CD4-positive, alpha-beta T cell (primary cell): ENCODE results near the gene NLGN1. TPM values are rescaled to one million over a fixed set of nuclear protein-coding genes. Genes with fewer than 3 reads are reported as not detected.

Experiments
- ATAC-seq: fragments of 200-7000 bp; cut with Tn5 transposase; one replicate; pipeline ENCODE4 v1.10.0; 2022; ENCODE audit warnings: mild to moderate bottlenecking; ENCODE audit not compliant: poor library complexity
- CTCF ChIA-PET: fragments of 350-600 bp; sonication (Branson Sonifier 250); formaldehyde crosslinking; loops from one replicate; lab custom pipeline; 2021; ENCODE audit warnings: antibody characterized with exemption, inconsistent platforms; lab: Charles Lee
- POLR2A ChIA-PET: fragments of 350-600 bp; sonication (Branson Sonifier 250); formaldehyde crosslinking; loops from one replicate; lab custom pipeline; 2021; ENCODE audit warnings: antibody characterized with exemption, inconsistent platforms; lab: Charles Lee
- DNase-seq, 14 experiments: peaks; one replicate each; pipeline ENCODE4 v3.0.0-alpha.2; 2013 to 2020; ENCODE audit warnings: mixed read lengths in 2 of 14
- H3K27ac ChIP-seq, 2 donors: one replicate each; pipeline versions ENCODE4 v1.5.1 to v1.7.0; 2013; ENCODE audit warnings: low read length in 2 of 2, low read depth in 1 of 2, mild to moderate bottlenecking in 1 of 2
- H3K27me3 ChIP-seq, 2 experiments: 1 replicate in 1 of 2; 2 replicates in 1 of 2; pipeline versions ENCODE4 v1.6.1 to v1.7.0; 2013; ENCODE audit warnings: low read length in 2 of 2, control low read depth in 1 of 2, mild to moderate bottlenecking in 1 of 2, moderate library complexity in 1 of 2; ENCODE audit not compliant: insufficient read depth in 2 of 2, control insufficient read depth in 1 of 2
- H3K36me3 ChIP-seq: one replicate; pipeline ENCODE4 v1.6.1; 2013; ENCODE audit warnings: low read length, control low read depth; ENCODE audit not compliant: insufficient read depth
- H3K4me1 ChIP-seq: one replicate; pipeline ENCODE4 v1.6.1; 2013; ENCODE audit warnings: low read length, control low read depth; ENCODE audit not compliant: insufficient read depth
- H3K4me3 ChIP-seq: one replicate; pipeline ENCODE4 v1.5.1; 2013; ENCODE audit warnings: mild to moderate bottlenecking, low read length, moderate library complexity
- H3K9me3 ChIP-seq, 2 experiments: 1 replicate in 1 of 2; 2 replicates in 1 of 2; pipeline versions ENCODE4 v1.6.1 to v1.7.0; 2013; ENCODE audit warnings: low read length in 2 of 2, mild to moderate bottlenecking in 2 of 2, control low read depth in 1 of 2, moderate library complexity in 1 of 2; ENCODE audit not compliant: control insufficient read depth in 1 of 2, insufficient read depth in 1 of 2
- H3K27ac Mint-ChIP-seq: one replicate; pipeline ENCODE4 v1.8.0; 2020; ENCODE audit warnings: mixed read lengths
- H3K27me3 Mint-ChIP-seq: one replicate; pipeline ENCODE4 v1.8.0; 2021; ENCODE audit warnings: mixed read lengths
- H3K36me3 Mint-ChIP-seq: one replicate; pipeline ENCODE4 v1.8.0; 2021; ENCODE audit warnings: low read depth, mixed read lengths
- H3K4me1 Mint-ChIP-seq: one replicate; pipeline ENCODE4 v1.8.0; 2021; ENCODE audit warnings: low read depth, mixed read lengths
- H3K4me3 Mint-ChIP-seq: one replicate; pipeline ENCODE4 v1.8.0; 2020; ENCODE audit warnings: mild to moderate bottlenecking, mixed read lengths
- H3K9me3 Mint-ChIP-seq: one replicate; pipeline ENCODE4 v1.8.0; 2020; ENCODE audit warnings: mixed read lengths
- intact Hi-C, 2 experiments: fragments of 100-400 bp; cut with DNase I in 1 of 2; cut with micrococcal nuclease in 1 of 2; formaldehyde crosslinking; loops; one replicate each; pipeline versions ENCODE4 v1.15.1 to v1.9.0; 2023 to 2025; cut with DNase I, micrococcal nuclease
- total RNA-seq, 174 experiments: library from RNA in 2 of 174; stranded (reverse) in 2 of 174; gene quantifications; one replicate each; pipeline ENCODE4 v1.2.3 and lab custom pipeline; 2021 to 2026
- TF ChIP-seq, protein P1 (sequence below): fragments of 200-600 bp; IDR thresholded peaks from one replicate; pipeline ENCODE4 v1.8.0; 2022; ENCODE audit warnings: antibody characterized with exemption, mild to moderate bottlenecking

The NLGN1 gene
- total RNA-seq, 2 experiments from 2014 or later = not detected

- Mint-ChIP-seq H3K9me3 (no peaks in the 10 kb centered on the region), H3K36me3 (no peaks in the 10 kb centered on the region), H3K4me1 (no peaks in the 10 kb centered on the region), H3K27ac (no peak overlapping the region), H3K4me3 (no peak overlapping the region), H3K27me3 (no peaks in the 10 kb centered on the region)
- Histone ChIP-seq H3K4me3 (no peak overlapping the region), H3K4me1 (no peaks in the 10 kb centered on the region), H3K27me3 (no peaks in the 10 kb centered on the region), H3K36me3 (no peaks in the 10 kb centered on the region), H3K27ac (no peak overlapping the region), H3K9me3 (no peaks in the 10 kb centered on the region)
- ChIA-PET CTCF (no interaction called here), POLR2A (no interaction called here)
- intact Hi-C loops = no loop called here
- ATAC-seq (no peak), DNase-seq (no peak)
- TF ChIP-seq, protein P1, sequence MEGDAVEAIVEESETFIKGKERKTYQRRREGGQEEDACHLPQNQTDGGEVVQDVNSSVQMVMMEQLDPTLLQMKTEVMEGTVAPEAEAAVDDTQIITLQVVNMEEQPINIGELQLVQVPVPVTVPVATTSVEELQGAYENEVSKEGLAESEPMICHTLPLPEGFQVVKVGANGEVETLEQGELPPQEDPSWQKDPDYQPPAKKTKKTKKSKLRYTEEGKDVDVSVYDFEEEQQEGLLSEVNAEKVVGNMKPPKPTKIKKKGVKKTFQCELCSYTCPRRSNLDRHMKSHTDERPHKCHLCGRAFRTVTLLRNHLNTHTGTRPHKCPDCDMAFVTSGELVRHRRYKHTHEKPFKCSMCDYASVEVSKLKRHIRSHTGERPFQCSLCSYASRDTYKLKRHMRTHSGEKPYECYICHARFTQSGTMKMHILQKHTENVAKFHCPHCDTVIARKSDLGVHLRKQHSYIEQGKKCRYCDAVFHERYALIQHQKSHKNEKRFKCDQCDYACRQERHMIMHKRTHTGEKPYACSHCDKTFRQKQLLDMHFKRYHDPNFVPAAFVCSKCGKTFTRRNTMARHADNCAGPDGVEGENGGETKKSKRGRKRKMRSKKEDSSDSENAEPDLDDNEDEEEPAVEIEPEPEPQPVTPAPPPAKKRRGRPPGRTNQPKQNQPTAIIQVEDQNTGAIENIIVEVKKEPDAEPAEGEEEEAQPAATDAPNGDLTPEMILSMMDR = no peak
Measured at GRCh38 chr3:173770796-173771573, 373.4 kb downstream of the NLGN1 start.

GRCh38 chr3:173773800-173774199, 376.3 kb downstream of the NLGN1 start:
- H3K4me1 Mint-ChIP-seq = no peaks in the 10 kb centered on the region
- ATAC-seq = no peak
- no peaks in the 10 kb centered on the region for H3K4me1 ChIP-seq
- no peak overlapping the region for H3K4me3 Mint-ChIP-seq
- no peaks in the 10 kb centered on the region for H3K9me3 ChIP-seq
- intact Hi-C loops = no loop called here
- ChIA-PET POLR2A (no interaction called here), CTCF (no interaction called here)
- no peak overlapping the region for H3K27ac Mint-ChIP-seq
- no peaks in the 10 kb centered on the region for H3K27me3 Mint-ChIP-seq
- H3K27ac ChIP-seq = no peak overlapping the region
- H3K4me3 ChIP-seq = no peak overlapping the region
- no peaks in the 10 kb centered on the region for H3K27me3 ChIP-seq
- no peak for DNase-seq
- TF ChIP-seq, protein P1 = no peak
- no peaks in the 10 kb centered on the region for H3K9me3 Mint-ChIP-seq
- no peaks in the 10 kb centered on the region for H3K36me3 ChIP-seq
- no peaks in the 10 kb centered on the region for H3K36me3 Mint-ChIP-seq

DNA sequence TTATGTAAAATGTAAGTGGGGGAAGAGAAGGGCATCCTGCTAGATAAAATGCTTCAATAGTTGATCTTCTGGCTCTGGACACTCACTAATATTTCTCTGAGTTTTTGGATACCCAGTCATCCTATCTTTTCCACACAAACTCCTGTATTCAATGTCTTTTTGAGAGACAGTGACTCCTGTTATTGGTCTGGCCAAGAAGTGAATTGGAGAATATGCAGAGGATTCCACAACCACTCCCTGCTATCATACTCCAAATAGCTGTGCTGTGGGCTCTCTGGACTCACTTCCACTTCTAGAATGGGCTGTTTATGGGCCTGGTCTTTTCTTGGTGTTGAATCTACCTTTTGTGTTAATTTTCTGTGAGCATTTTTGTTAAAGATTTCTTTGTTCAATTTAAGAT, 376.8 kb downstream of the NLGN1 start:
- no peaks in the 10 kb centered on the region for H3K27me3 ChIP-seq
- DNase-seq (no peak), ATAC-seq (no peak)
- no peaks in the 10 kb centered on the region for H3K9me3 ChIP-seq
- no peaks in the 10 kb centered on the region for H3K36me3 ChIP-seq
- no peak overlapping the region for H3K27ac ChIP-seq
- Mint-ChIP-seq H3K4me1 (no peaks in the 10 kb centered on the region), H3K27me3 (no peaks in the 10 kb centered on the region), H3K4me3 (no peak overlapping the region), H3K27ac (no peak overlapping the region), H3K36me3 (no peaks in the 10 kb centered on the region), H3K9me3 (no peaks in the 10 kb centered on the region)
- intact Hi-C loops = no loop called here
- H3K4me3 ChIP-seq = no peak overlapping the region
- POLR2A ChIA-PET = no interaction called here
- H3K4me1 ChIP-seq = no peaks in the 10 kb centered on the region
- TF ChIP-seq, protein P1 = no peak
- CTCF ChIA-PET = no interaction called here
